Activated naive CD8-positive, alpha-beta T cell (primary cell): ENCODE data around the gene CUEDC1.

ENCODE experiments used
- H3K27ac Mint-ChIP-seq: one replicate; pipeline ENCODE4 v1.8.0; 2021; ENCODE audit warnings: mixed read lengths
- H3K27me3 Mint-ChIP-seq: one replicate; pipeline ENCODE4 v1.8.0; 2021; ENCODE audit warnings: mixed read lengths
- H3K36me3 Mint-ChIP-seq: one replicate; pipeline ENCODE4 v1.8.0; 2021; ENCODE audit warnings: mixed read lengths
- H3K4me1 Mint-ChIP-seq: one replicate; pipeline ENCODE4 v1.8.0; 2021; ENCODE audit warnings: low read depth, mixed read lengths
- H3K4me3 Mint-ChIP-seq: one replicate; pipeline ENCODE4 v1.8.0; 2021; ENCODE audit warnings: mild to moderate bottlenecking, mixed read lengths
- H3K9me3 Mint-ChIP-seq: one replicate; pipeline ENCODE4 v1.8.0; 2021; ENCODE audit warnings: low read depth, mixed read lengths

Gene CUEDC1

GRCh38 chr17:57955183-57955931 is at the start of gene CUEDC1:
CUEDC1 (minus strand) TSS chr17:57955412; CDS start chr17:57885564, 69,848 bp downstream.
- peaks cover 25% of the 10 kb centered on the region for H3K4me1 Mint-ChIP-seq
- H3K27me3 Mint-ChIP-seq = peaks cover 8% of the 10 kb centered on the region
- no peaks in the 10 kb centered on the region for H3K9me3 Mint-ChIP-seq
- H3K27ac Mint-ChIP-seq = no peak within 1 kb of the TSS
- H3K4me3 Mint-ChIP-seq = peak within 1 kb of the TSS; percentile 78
- H3K36me3 Mint-ChIP-seq = no peaks in the 10 kb centered on the region

DNA sequence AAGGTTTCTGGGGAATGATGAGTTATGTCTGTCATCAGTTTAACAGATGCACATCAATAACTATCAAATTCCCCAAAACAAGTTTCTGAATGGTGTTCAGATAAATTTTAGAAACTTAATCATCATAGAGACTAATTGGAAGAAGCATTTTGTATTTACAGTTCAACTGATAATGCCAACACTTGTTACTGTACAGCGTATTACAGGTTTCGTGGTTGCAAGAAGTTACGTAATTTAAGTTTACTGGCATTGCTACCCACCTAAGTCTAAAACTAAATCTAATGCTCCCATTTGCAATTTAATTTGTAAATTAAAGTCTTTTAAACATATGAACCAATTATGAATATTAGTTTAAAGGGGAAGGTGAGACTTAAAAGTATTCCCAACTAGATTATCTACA is 48.8 kb upstream of the CUEDC1 start:
- Mint-ChIP-seq H3K9me3 (no peaks in the 10 kb centered on the region), H3K27ac (peak overlapping the region; percentile 79), H3K4me3 (peak overlapping the region; percentile 99), H3K27me3 (no peaks in the 10 kb centered on the region), H3K4me1 (peaks cover 62% of the 10 kb centered on the region), H3K36me3 (peaks cover 26% of the 10 kb centered on the region)

- no peaks in the 10 kb centered on the region for H3K27me3 Mint-ChIP-seq
- peaks cover 65% of the 10 kb centered on the region for H3K4me1 Mint-ChIP-seq
- H3K9me3 Mint-ChIP-seq = no peaks in the 10 kb centered on the region
- peak overlapping the region; percentile 79 for H3K27ac Mint-ChIP-seq
- H3K36me3 Mint-ChIP-seq = peaks cover 26% of the 10 kb centered on the region
- peak overlapping the region; percentile 99 for H3K4me3 Mint-ChIP-seq
Measured at GRCh38 chr17:58002973-58003372, 47.8 kb upstream of the CUEDC1 start.

- no peaks in the 10 kb centered on the region for H3K27me3 Mint-ChIP-seq
- H3K27ac Mint-ChIP-seq = peak overlapping the region; percentile 79
- peaks cover 26% of the 10 kb centered on the region for H3K36me3 Mint-ChIP-seq
- no peaks in the 10 kb centered on the region for H3K9me3 Mint-ChIP-seq
- H3K4me3 Mint-ChIP-seq = peak overlapping the region; percentile 99
- peaks cover 65% of the 10 kb centered on the region for H3K4me1 Mint-ChIP-seq
Measured at GRCh38 chr17:58002154-58002948, 47.1 kb upstream of the CUEDC1 start.

- H3K36me3 Mint-ChIP-seq = peaks cover 26% of the 10 kb centered on the region
- H3K4me1 Mint-ChIP-seq = peaks cover 69% of the 10 kb centered on the region
- peak overlapping the region; percentile 27 for H3K4me3 Mint-ChIP-seq
- peak overlapping the region; percentile 28 for H3K27ac Mint-ChIP-seq
- no peaks in the 10 kb centered on the region for H3K9me3 Mint-ChIP-seq
- no peaks in the 10 kb centered on the region for H3K27me3 Mint-ChIP-seq
Measured at GRCh38 chr17:58001461-58002124, 46.4 kb upstream of the CUEDC1 start.

- H3K4me3 Mint-ChIP-seq = peak overlapping the region; percentile 44
- no peaks in the 10 kb centered on the region for H3K27me3 Mint-ChIP-seq
- peak overlapping the region; percentile 86 for H3K27ac Mint-ChIP-seq
- H3K9me3 Mint-ChIP-seq = no peaks in the 10 kb centered on the region
- peaks cover 74% of the 10 kb centered on the region for H3K4me1 Mint-ChIP-seq
- H3K36me3 Mint-ChIP-seq = peaks cover 8% of the 10 kb centered on the region
Measured at GRCh38 chr17:57999496-58000017, 44.3 kb upstream of the CUEDC1 start.

- Mint-ChIP-seq H3K27me3 (no peaks in the 10 kb centered on the region), H3K4me1 (peaks cover 75% of the 10 kb centered on the region), H3K9me3 (no peaks in the 10 kb centered on the region), H3K4me3 (peak overlapping the region; percentile 44), H3K36me3 (peaks cover 8% of the 10 kb centered on the region), H3K27ac (peak overlapping the region; percentile 86)
Measured at GRCh38 chr17:57999010-57999495, 43.8 kb upstream of the CUEDC1 start.

DNA sequence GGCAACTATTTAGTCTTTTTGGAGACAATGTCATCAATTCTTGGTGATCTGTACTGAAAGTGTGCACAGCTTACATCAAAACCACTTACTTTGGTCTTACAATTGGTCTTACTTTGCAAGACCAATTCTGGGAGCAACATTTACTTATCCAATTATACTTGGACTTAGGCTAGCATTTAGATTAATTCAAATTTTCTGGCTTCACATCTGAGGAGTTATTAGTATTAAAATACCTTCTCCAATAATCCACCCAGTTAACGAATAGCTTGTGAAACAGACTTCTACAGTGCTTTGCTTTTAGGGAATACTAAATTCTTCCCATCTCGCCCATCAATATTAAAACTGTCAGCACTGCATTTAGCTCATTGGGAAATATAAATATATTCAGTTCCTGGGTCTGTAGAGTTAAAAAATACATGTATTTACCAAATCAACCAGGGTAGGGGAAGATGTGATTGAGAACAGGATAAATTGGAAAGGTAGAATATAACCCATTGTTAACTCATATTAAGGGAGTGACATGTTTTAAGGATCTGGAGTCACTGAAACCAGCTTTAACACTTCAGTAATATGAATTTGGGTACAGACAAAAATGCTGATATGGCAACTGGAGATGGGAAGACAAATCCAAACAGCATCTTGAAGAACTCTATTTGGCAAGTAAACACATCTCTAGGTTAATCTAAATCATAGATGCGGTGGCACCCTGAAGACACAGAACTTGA is 42.0 kb upstream of the CUEDC1 start:
- H3K9me3 Mint-ChIP-seq = no peaks in the 10 kb centered on the region
- H3K27me3 Mint-ChIP-seq = no peaks in the 10 kb centered on the region
- H3K4me1 Mint-ChIP-seq = peaks cover 68% of the 10 kb centered on the region
- no peak overlapping the region for H3K4me3 Mint-ChIP-seq
- H3K27ac Mint-ChIP-seq = peak overlapping the region; percentile 35
- H3K36me3 Mint-ChIP-seq = peaks cover 3% of the 10 kb centered on the region

DNA sequence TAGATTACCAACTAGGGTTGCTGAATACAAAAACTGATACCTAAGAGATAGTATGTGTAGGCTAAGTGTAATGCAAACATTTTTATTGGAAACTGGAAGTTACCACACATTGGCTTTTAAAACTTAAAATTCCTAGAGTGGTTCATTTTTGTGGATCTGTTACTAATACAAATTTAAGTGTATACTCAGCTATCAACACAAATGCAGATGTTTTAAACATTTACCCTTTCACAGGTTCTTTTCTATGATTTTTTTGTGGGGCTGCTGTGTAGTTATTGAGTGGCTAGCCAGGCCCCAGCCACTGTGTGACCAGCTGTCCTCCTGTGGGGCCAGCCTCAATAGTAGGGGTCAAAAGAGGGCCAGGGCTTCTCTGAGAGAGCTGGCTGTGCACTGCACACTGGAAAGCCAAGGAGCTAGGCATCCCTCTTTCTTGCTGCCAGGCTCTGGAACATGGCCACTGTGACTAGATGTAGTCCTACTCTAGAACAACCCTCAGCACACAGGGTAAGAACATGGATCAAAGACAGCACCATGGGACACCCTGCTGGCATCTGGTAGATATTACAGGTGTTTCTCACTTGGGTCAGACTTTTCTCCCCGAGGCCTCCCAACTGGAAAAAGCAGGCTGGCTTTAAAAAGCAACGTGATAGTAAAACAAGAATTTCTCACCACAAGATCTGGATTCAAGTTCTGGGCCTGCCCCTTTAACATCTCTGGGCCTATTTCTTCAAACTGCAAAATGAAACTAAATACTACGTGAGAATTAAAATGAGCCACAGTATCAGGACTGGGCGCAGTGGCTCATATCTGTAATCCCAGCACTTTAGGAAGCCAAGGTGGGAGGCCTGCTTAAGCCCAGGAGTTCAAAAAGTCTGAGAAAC is 40.1 kb upstream of the CUEDC1 start:
- Mint-ChIP-seq H3K27ac (peak overlapping the region; percentile 69), H3K36me3 (peaks cover 3% of the 10 kb centered on the region), H3K4me3 (no peak overlapping the region), H3K4me1 (peaks cover 63% of the 10 kb centered on the region), H3K9me3 (no peaks in the 10 kb centered on the region), H3K27me3 (no peaks in the 10 kb centered on the region)

GRCh38 chr17:57994436-57994835 is 39.2 kb upstream of the CUEDC1 start:
- H3K27me3 Mint-ChIP-seq = no peaks in the 10 kb centered on the region
- H3K4me1 Mint-ChIP-seq = peaks cover 58% of the 10 kb centered on the region
- no peak overlapping the region for H3K4me3 Mint-ChIP-seq
- H3K27ac Mint-ChIP-seq = peak overlapping the region; percentile 69
- peaks cover 3% of the 10 kb centered on the region for H3K36me3 Mint-ChIP-seq
- H3K9me3 Mint-ChIP-seq = no peaks in the 10 kb centered on the region

GRCh38 chr17:57993471-57994365 is 38.5 kb upstream of the CUEDC1 start:
- Mint-ChIP-seq H3K36me3 (no peaks in the 10 kb centered on the region), H3K4me3 (no peak overlapping the region), H3K27ac (peak overlapping the region; percentile 69), H3K4me1 (peaks cover 57% of the 10 kb centered on the region), H3K27me3 (no peaks in the 10 kb centered on the region), H3K9me3 (no peaks in the 10 kb centered on the region)

DNA sequence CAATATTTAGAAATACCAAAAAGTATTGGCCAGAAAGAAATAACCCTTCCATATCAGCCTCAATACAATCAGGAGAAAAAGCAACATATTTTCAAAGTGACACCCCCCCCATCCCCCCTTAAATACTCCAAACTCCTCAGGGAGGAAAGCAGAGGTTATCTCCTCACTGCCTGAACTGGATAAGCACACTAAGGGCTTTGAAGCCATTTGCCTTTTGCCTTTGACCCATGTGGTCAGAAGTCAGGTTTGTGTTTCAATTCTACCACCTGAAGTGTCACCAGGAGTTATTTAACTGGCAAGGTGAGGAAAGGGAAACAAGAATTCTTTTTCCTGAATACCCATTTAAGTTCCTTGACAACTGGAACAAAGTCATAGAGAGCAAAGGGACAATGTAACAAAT is 36.3 kb upstream of the CUEDC1 start:
- Mint-ChIP-seq H3K4me3 (no peak overlapping the region), H3K27me3 (no peaks in the 10 kb centered on the region), H3K9me3 (no peaks in the 10 kb centered on the region), H3K27ac (no peak overlapping the region), H3K36me3 (no peaks in the 10 kb centered on the region), H3K4me1 (peaks cover 54% of the 10 kb centered on the region)

DNA sequence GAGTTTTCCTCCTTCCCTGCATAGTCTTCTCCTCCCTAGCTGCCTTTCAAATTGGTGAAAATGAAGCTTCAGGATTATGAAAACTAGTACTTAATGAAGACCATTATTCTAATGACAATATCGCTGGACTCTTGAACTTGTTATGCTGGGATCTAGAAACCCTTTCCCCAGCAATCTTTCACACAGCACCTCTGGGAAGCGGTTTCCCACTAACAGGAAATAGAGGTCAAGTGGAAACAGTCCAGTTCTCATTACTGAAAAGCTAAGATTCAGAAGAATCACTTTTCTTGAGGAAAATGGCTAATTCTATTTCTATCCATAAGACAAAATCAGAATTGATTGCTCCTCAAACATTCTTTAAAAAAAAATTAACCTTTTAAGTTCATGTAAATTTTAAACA is 34.8 kb upstream of the CUEDC1 start:
- H3K4me3 Mint-ChIP-seq = peak overlapping the region; percentile 87
- H3K27ac Mint-ChIP-seq = peak overlapping the region; percentile 88
- no peaks in the 10 kb centered on the region for H3K27me3 Mint-ChIP-seq
- H3K36me3 Mint-ChIP-seq = no peaks in the 10 kb centered on the region
- no peaks in the 10 kb centered on the region for H3K9me3 Mint-ChIP-seq
- peaks cover 55% of the 10 kb centered on the region for H3K4me1 Mint-ChIP-seq
